WTC11 (cell line): ENCODE results near the gene ELMOD1.

Experiments used
- CREM ChIP-seq: sonication (generic); formaldehyde crosslinking; IDR thresholded peaks from 2 replicates; pipeline ENCODE4 v1.8.1; 2022; ENCODE audit warnings: mild to moderate bottlenecking, missing genetic modification reagents, moderate library complexity
- ESRRA ChIP-seq: sonication (generic); formaldehyde crosslinking; IDR thresholded peaks from 2 replicates; pipeline ENCODE4 v1.8.1; 2022; ENCODE audit warnings: mild to moderate bottlenecking, missing genetic modification reagents, borderline replicate concordance
- FOXK1 ChIP-seq: sonication (generic); formaldehyde crosslinking; IDR thresholded peaks from 2 replicates; pipeline ENCODE4 v1.8.0; 2022; ENCODE audit warnings: mild to moderate bottlenecking, moderate library complexity, missing genetic modification reagents
- NR1H2 ChIP-seq: sonication (generic); formaldehyde crosslinking; IDR thresholded peaks from 2 replicates; pipeline ENCODE4 v1.9.0; 2021; ENCODE audit warnings: mild to moderate bottlenecking, moderate library complexity, missing genetic modification reagents
- PRDM15 ChIP-seq: sonication (generic); formaldehyde crosslinking; IDR thresholded peaks from 2 replicates; pipeline ENCODE4 v1.8.0; 2022; ENCODE audit warnings: missing genetic modification reagents
- ZBTB43 ChIP-seq: sonication (generic); formaldehyde crosslinking; IDR thresholded peaks from 2 replicates; pipeline ENCODE4 v1.8.1; 2023; ENCODE audit warnings: mild to moderate bottlenecking, missing genetic modification reagents
- TF ChIP-seq, protein P1 (sequence below): sonication (generic); formaldehyde crosslinking; IDR thresholded peaks from 2 replicates; pipeline ENCODE4 v1.8.1; 2023; ENCODE audit warnings: mild to moderate bottlenecking, missing genetic modification reagents

DNA sequence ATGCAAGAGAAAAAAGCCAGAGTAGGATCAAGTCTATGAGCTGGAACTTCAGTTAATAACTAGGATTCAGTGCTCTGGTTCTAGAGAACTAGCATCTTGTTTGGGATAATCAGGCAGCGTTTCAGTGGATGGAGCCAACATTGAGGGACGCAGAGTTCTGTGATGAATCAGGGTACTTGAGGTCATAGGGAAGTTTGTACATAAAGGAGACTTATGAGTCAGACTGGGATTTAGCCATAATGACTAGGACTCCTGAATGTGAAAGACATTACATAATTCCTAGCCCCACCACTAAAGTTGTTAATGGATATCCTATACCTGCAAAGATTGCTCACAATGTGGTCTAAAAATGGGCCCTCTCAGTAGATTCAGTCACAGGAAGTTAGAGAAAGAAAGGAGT, 114.1 kb downstream of the ELMOD1 start:
- TF ChIP-seq PRDM15 (CRISPR knock-in tag) (no peak), FOXK1 (no peak), ESRRA (CRISPR knock-in tag) (no peak), ZBTB43 (no peak), CREM (CRISPR knock-in tag) (no peak), NR1H2 (CRISPR knock-in tag) (no peak)
- TF ChIP-seq, protein P1, sequence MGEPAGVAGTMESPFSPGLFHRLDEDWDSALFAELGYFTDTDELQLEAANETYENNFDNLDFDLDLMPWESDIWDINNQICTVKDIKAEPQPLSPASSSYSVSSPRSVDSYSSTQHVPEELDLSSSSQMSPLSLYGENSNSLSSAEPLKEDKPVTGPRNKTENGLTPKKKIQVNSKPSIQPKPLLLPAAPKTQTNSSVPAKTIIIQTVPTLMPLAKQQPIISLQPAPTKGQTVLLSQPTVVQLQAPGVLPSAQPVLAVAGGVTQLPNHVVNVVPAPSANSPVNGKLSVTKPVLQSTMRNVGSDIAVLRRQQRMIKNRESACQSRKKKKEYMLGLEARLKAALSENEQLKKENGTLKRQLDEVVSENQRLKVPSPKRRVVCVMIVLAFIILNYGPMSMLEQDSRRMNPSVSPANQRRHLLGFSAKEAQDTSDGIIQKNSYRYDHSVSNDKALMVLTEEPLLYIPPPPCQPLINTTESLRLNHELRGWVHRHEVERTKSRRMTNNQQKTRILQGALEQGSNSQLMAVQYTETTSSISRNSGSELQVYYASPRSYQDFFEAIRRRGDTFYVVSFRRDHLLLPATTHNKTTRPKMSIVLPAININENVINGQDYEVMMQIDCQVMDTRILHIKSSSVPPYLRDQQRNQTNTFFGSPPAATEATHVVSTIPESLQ (CRISPR knock-in tag), result no peak
